ENCODE measurements around the gene AUTS2. TPM values are rescaled to one million over a fixed set of nuclear protein-coding genes. Genes with fewer than 3 reads are reported as not detected.
"Not testable (repeated sequence)": the region's sequence is repeated elsewhere in the genome, so short reads cannot be mapped to it uniquely, and the experiment has no call there.

Gene AUTS2
- total RNA-seq, 1 donor from 2014 or later, result 7.7 TPM

GRCh38 chr7:69782917-69783684 is 184.8 kb downstream of the AUTS2 start:
- intact Hi-C loops (cut with micrococcal nuclease), result no loop called here

- intact Hi-C loops (cut with micrococcal nuclease), result not testable (repeated sequence)
Observed at GRCh38 chr7:69786130-69786529, 187.9 kb downstream of the AUTS2 start.

- intact Hi-C loops (cut with micrococcal nuclease), result no loop called here
Observed at GRCh38 chr7:69786730-69787395, 188.6 kb downstream of the AUTS2 start.

- intact Hi-C loops (cut with micrococcal nuclease), result no loop called here
Observed at GRCh38 chr7:69787736-69788431, 189.6 kb downstream of the AUTS2 start.

- intact Hi-C loops (cut with micrococcal nuclease), result no loop called here
Observed at GRCh38 chr7:69789563-69789962, 191.3 kb downstream of the AUTS2 start.

GRCh38 chr7:69790977-69791724 is 192.9 kb downstream of the AUTS2 start:
- intact Hi-C loops (cut with micrococcal nuclease), result no loop called here

GRCh38 chr7:69791739-69792138 is 193.5 kb downstream of the AUTS2 start:
- intact Hi-C loops (cut with micrococcal nuclease), result no loop called here

- intact Hi-C loops (cut with micrococcal nuclease), result no loop called here
Observed at GRCh38 chr7:69795932-69796331, 197.7 kb downstream of the AUTS2 start.

GRCh38 chr7:69796416-69796815 is 198.1 kb downstream of the AUTS2 start:
- intact Hi-C loops (cut with micrococcal nuclease), result no loop called here

- intact Hi-C loops (cut with micrococcal nuclease), result no loop called here
Observed at GRCh38 chr7:69799048-69799697, 200.9 kb downstream of the AUTS2 start.

GRCh38 chr7:69799990-69800389 is 201.7 kb downstream of the AUTS2 start:
- intact Hi-C loops (cut with micrococcal nuclease), result no loop called here

- intact Hi-C loops (cut with micrococcal nuclease), result no loop called here
Observed at GRCh38 chr7:69800495-69800894, 202.2 kb downstream of the AUTS2 start.

GRCh38 chr7:69801729-69802682 is 203.7 kb downstream of the AUTS2 start:
- intact Hi-C loops (cut with micrococcal nuclease), result no loop called here

- intact Hi-C loops (cut with micrococcal nuclease), result no loop called here
Observed at GRCh38 chr7:69803699-69804516, 205.6 kb downstream of the AUTS2 start.

GRCh38 chr7:69804962-69805361 is 206.7 kb downstream of the AUTS2 start:
- intact Hi-C loops (cut with micrococcal nuclease), result no loop called here

GRCh38 chr7:69808391-69808790 is 210.1 kb downstream of the AUTS2 start:
- intact Hi-C loops (cut with micrococcal nuclease), result no loop called here

- intact Hi-C loops (cut with micrococcal nuclease), result no loop called here
Observed at GRCh38 chr7:69811476-69812308, 213.4 kb downstream of the AUTS2 start.

GRCh38 chr7:69812756-69813155 is 214.5 kb downstream of the AUTS2 start:
- intact Hi-C loops (cut with micrococcal nuclease), result no loop called here
